ENCODE measurements around the gene PDCD10.

PDCD10 gene

DNA sequence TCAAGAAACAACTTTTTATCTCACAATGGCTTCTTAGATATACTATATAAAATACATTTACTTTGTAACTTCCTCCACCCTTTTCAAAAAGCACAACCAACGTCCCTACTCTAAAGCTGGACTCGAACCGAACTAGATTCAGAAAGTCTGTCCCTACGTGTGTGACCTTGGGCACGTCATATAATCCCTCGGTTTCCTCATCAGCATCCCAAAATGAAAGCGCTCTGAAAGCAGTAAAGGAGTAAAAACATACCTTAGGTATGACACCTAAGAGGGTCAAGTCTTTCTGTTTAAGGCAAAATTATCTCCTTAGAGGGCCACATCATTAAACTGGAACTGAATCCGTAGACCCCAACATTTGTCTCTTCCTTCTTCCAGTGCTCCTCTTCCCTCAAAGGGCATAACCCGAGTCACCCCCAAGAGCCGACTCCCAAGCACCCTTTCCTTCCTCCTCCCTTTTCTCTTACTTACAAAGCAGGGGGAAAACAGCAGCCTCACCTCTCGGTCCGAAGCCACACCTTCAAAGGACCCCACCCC lies 663 bp downstream of the PDCD10 start:
- peak; percentile 40 to 56 (median 49) for DNase-seq

DNA sequence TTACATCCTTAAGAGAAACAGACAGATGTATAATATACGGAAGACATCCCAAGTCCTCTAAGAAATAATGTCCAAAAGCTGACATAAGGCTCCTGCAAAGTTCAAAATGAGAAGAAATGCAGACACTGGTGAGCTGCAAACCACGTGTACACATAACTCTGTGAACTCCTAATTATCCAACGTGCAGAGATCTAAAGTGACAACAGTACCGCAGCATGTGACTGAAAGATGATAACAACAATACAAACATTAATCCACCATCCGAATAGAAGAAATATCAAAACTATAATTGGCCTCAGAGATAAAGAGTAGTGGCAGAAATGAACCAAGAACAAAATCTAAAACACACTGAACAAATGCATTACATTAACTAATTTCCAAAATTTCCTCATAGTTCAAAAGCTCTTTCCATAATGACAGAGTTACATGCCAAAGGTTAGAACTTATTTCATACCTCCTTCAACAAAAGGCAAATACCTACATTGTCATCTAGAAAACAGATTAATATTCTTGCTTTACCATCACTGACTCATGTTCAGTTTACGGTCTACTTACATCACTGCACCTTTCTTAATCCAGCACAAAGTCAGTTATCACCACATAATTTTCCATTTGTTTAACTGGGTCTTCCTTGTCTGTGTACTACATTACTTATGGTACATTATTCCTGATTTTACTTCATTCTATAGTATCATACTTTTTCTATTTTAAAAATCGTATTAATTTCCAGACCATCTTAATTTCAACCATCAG lies 2.2 kb downstream of the PDCD10 start:
- no peak for DNase-seq

DNA sequence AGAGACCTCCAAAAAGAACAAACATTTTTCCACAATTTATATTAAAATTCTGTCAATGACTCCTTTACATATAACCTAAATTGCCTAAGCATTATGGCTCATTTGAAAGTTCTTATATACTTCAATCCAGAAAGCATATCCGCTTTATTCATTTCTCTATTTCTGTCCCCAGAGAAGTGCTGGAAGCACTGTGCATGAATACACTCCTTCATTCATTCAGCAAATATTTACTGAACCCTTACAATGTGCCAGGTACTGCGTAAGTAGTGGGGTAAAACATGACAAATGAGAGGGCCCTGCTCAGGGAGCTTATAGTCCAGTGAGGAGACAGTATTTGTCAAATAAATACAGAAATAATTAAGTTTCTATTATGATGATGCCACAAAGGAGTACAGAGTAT lies 3.3 kb downstream of the PDCD10 start:
- no peak for DNase-seq

DNA sequence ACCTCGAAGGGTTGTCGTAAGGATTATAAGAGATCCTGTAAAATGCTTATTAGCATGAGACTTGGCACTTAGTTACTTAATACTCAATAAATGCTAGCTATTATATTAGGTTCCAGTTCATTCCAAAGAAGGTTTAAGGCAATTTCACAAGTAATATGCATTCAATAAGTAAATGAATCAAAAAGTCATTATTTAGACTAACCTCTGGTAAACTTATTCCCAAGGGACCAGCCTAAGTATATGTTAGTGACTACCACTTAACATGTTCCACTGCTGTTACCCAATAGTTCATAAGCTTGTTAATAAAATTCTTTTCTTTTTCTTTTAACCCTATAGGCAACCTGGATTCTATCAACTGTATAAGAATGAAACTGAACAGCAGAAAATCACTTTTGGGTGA lies 5.1 kb downstream of the PDCD10 start:
- no peak for DNase-seq

DNA sequence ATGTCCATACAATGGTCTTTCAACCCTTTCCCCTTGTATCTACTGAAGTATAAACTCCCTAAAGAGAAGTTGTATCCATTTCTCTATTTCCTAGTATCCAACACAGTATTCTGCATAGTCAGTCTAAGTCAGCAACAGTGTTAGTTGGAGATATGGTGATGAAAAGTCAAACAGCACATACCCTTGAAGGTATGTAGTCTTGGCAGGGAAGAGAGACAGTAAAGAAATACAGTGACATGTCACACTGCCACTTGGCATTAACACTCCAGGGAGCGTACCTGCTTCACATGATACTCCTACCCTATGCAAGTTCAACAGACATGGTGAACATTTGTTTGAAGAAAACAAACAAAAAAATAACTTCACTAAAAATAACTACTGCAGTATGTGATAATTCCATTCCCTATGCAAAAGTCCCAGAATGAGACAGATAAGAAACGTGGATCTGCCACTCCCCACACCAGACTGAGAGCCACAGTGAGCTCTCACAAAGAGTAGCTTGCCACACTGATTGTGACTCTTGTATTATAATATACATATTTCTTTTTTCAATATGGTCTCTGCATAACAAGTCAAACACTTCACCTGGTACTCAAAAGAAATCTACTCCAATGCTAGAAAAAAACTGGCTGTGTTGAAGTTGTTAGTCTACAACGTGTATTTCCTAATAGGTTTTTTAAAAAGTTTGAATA lies 5.9 kb downstream of the PDCD10 start:
- no peak for DNase-seq

DNA sequence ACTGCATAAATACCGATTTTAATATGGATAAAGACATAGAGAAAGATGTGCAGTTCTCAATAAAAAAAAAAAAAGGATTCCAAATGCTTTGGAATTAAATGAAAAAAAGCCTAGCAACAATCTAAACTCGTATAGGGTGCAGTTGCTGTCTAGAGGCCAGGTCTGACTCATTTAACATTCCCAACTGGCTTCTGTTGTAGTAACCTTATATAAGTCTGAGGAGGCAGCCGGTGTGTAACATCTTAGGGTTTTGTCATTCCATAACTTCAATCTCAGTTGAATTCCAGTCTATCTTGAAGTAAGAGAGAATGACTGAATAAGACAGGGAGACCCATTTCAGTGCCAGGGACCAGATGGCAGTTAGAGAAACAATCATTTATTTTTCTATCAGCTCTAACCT lies 6.5 kb downstream of the PDCD10 start:
- DNase-seq = peak in 2 of 3 donors; percentile 7 to 29

DNA sequence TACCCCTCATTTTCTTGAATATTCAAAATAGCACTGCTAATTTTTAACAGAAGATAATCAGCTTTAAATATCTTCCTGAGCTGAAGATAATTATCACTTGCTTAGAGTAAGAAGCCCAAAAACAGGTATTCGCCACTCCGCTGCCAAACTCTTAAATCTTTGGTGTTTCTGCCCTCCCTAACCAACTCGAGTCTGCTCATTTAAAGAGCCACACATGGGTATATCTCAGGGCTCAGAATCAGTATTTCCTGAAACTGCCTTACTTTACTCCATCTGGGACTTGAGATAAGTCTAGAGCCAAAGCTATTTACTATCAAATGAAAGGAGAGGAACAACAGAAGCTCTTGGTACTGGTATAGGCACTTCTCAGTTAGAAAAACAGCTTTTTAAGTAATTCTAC lies 10.8 kb downstream of the PDCD10 start:
- no peak for DNase-seq

DNA sequence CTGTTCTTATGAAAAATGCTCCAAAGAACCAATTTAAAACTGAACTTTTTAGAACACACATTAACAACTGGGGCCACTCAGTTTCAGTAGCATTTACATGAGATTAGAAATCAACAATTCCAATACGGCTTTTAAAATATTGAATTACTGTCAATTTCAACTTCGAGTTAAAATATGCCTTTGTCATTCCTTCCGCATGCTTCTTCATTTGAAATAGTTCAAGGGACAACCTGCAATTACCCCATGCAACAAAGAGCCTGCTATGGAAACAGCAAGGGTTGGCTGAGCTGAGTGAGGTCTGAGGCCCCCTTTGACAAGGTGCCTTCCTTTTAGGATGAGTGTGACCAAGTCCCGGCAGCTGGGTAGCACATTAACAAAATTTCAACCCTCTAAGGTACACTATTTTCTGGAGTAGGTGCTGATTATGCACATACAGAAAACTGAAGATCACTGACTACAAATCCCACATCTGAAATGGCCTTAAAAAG lies 11.6 kb downstream of the PDCD10 start:
- DNase-seq = no peak

DNA sequence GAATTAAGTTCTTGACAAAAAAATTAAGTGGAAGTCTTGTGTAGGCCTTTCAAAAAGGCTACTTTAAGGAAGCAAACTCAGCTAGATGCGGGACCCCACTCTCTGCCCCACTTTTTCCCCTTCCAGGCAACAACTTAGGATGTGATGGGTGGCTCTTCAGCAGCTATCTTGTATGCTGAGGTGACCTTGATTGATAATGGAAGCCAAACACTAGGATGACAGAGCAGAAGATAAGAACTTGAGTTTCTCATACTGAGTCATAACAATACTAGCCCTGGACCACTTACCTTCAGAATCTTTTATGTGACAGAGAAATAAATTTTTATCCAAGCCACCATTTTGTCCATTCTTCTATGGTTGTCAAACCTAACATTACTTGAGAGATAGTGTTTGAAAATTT lies 16.1 kb downstream of the PDCD10 start:
- DNase-seq = no peak

DNA sequence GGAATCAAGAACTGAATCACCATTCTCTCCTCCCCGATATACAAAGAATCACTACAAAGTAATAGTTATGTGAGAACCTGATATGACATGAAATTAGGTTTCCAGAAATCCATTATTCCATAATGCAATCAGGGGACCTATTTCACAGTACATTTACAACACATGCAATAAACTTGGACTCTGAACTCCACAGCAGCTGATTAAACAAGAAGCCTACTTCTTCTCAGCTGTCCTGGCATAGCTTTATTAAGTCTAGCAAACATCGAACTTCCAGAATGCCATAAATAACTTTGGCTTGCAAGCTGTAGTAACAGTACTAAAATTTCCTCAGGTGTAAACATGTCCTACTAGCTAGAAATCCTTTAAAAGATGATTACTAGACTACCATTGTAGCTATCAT lies 17.8 kb downstream of the PDCD10 start:
- DNase-seq = no peak

DNA sequence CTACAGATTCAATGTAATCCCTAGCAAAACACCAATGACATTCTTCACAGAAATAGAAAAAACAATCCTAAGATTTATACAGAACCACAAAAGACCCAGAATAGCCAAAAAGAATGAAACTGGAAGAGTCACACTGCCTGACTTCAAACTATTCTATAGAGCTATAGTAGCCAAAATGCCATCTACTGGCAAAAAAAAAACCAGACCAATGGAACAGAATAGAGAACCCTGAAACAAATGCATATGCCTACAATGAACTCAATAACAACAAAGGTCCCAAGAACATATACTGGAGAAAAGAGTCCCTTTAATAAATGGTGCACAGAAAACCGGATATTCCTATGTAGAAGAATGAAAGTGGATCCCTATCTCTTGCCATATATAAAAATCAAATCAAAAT lies 19.8 kb downstream of the PDCD10 start:
- no peak for DNase-seq

DNA sequence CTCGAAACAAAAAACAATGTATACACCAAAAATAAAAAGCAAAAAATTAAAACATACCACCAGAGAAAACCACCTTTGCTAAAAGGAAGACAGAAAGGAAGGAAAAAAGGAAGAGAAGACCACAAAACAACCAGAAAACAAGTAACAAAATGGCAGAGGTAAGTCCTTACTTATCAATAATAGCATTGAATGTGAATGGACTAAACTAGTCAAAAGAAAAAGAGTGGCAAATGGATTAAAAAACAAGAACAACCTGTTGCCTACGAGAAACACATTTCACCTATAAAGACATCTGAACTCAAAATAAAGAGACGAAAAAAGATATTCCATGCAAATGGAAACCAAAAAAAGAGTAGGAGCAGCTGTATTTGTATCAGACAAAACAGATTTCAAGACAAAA lies 22.2 kb downstream of the PDCD10 start:
- no peak for DNase-seq

DNA sequence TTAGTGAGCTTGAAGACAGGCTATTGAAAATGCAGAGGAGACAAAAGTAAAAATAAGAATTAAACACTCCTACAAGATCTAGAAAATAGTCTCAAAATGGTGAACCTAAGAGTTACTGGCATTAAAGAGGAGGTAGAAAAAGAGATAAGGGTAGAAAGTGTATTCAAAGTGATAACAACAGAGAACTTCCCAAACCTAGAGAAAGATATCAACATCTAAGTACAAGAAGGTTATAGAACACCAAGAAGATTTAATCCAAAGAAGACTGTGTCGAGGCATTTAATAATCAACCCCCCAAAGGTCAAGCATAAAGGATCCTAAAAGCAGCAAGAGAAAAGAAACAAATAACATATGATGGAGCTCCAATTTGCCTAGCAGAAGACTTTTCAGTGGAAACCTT lies 23.3 kb downstream of the PDCD10 start:
- no peak for DNase-seq

DNA sequence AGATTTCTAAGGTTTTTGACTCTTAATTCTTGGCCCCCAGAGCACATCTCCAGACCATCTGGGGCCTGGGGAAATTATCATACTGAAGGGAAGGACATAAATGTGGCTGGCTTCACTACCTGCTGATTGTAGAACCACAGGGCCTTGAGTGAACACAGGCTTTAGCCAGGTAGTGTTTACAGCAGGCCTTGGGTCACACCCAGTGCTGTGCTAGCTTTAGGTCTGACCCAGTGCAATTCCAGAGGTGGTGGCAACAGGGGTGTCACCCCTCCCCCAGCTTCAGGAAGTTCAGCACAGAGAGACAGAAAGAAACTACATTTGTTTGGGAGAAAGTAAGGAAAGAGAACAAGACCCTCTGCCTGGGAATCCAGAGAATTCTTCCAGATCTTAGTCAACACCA lies 24.1 kb downstream of the PDCD10 start:
- no peak for DNase-seq

DNA sequence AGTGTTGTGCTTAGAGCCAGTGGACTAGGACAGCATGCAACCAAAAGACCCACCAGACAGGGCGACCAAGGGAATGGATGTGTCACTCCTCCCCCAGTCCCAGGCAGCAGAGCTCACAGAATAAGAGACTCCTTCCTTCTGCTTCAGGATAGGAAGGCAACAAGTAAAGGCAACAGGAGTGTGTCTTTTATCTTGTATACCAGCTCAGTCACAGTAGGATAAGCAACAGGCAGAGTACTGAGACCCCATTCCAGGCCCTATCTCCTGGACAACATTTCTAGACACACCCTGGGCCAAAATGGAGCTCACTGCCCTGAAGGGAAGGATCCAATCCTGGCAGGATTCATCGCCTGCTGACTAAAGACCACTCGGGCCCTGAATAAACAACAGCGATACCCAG lies 25.0 kb downstream of the PDCD10 start:
- DNase-seq = no peak

DNA sequence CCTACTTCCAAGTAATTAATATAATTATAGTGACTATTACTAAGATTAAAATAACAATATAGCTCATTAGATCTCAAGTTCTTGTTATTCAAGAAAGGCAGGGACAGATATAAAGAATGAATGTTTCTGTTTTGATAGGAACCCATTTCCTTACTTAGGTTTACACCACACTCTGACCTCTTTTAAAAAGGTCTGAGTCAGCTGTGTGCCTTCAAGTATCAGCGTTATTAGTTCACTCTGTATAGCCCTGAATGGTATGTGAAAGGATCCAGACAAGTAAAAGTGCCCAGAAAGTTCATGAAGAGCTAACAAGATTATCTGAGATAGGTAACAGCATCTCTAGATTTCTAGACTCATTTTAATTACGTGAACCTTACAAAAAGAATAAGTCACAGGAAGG lies 28.9 kb downstream of the PDCD10 start:
- no peak for DNase-seq

DNA sequence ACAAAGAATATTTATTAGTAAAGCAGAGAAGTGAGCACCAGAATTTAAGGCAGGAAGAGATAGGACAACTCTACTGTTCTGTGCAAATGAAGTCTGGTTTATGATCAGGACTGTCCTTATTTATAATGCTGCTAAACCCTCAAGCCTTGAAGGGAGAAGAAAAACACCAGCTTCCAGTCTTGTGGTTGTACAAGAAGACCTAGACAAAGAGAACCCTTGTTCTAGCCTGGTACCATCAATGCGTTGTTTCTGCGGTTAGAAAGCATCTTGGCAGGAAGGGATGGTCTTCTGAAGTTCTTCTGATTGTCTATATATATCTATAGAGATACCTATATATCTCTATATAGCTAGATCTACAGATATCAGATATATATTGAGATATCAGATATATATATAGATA lies 33.8 kb downstream of the PDCD10 start:
- no peak for DNase-seq

DNA sequence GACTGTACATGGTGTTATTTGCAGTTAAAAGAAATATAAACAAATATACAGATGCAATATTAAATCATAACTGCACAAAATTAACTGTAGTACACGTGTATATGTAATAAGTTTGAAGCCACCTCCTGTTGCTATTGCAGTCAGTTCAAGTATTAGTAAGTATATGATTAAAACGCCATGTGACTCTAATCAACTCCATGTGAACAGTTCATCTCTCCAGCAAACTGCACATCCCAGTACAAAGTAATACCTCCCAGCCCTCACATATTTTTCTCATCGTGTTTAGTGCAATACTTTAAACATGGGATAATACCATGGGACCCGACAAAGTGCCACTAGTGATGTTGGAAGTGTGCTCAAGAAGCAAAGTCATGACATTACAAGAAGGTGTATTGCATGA lies 34.6 kb downstream of the PDCD10 start:
- DNase-seq = no peak

DNA sequence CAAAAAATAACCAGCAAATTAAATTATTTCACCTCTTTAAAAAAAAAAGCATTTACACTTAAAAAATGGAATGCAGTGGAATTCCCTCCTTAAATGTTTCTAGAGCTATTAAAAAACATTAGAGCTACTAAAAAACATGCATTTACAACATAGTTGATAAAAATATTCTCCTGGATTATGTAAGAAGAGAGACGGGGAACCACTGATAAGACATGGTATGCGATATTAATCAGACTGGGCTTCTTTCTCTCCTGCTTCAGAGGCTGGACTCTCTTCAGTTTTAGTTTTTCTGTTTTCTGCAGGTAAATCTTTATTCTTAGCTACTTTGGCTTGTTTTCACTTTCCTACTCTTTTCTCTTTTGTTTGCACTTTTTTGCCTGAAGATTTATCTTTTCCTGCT lies 40.6 kb downstream of the PDCD10 start:
- no peak for DNase-seq

DNA sequence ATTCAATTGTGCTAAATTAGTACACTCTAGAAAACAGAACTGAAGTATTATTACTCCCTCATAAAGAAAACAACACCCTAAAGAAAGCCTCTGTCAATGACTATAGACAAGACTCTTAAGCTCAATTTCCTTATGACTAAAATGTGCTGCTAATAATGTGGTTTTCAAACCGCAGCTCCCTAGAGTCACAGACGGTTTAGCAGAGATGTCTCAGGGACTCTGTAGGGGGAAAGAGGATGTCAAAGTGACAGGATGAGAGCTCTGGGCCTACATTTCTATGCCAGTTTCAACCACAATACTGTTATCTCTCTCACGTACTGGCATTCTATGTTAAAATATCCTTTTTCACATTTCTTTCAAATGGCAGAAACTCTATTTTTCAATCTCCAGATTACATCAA lies 43.3 kb downstream of the PDCD10 start:
- DNase-seq = no peak

DNA sequence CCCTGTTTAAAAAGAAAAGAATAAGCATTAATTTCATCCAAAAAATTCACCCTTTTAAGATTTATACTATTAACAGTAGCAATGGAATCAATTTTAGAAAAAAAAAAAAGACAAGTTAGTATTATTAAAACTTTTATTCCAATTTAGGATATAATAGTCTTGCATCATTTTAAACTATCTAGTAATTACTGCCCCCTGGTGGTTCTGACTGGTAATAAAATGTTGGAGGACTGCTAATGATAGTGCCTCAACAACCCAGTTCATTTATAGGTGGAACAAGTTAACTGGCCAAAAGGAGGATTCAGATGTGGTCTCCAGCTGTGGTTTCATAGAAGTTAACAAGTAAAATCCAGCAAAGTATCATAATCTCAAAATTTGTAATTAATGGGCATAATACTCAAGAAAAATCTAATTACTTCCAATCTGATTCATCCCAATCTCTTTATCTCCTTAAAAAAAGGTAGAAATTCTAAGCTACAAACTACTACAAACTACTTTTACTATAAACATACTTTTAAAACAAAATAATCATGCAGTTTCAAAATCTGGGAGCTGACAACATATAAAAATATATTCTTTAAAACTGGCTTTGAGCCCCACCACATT lies 50.2 kb downstream of the PDCD10 start:
- peak; percentile 85 to 90 (median 86) for DNase-seq

DNA sequence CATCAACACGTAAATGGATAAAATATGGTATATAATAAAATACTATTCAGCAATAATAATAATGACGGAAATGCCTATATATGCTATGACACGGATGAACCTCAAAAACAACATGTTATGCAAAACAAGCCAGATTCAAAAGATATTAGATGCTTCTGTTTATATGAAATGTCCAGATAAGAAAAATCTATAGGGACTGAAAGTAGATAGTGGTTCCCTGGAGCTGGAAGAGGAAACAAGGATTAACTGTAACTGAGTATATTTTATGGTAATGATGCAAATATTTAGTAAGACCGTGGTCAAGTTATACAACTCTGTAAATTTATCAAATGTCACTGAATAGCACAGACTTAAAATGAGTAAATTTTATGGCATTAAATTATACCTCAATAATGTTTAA lies 55.2 kb downstream of the PDCD10 start:
- no peak for DNase-seq

DNA sequence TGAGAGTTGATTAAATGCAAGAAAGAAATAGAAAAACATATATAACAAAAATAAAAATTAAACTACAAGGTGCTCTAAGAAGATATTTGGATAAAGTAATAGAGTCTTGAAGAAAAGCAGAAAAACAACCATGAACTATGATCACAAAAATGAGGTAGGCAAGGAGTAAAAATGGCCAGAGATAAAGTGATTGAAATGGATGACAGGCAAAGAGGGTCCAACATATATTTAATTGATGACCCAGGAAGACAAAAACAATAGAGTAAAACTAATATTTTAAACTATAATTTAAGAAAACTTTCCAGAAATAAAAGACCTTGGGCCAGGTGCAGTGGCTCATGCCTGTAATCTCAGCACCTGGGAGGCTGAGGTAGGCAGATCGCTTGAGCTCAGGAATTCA lies 58.8 kb downstream of the PDCD10 start:
- no peak for DNase-seq

DNA sequence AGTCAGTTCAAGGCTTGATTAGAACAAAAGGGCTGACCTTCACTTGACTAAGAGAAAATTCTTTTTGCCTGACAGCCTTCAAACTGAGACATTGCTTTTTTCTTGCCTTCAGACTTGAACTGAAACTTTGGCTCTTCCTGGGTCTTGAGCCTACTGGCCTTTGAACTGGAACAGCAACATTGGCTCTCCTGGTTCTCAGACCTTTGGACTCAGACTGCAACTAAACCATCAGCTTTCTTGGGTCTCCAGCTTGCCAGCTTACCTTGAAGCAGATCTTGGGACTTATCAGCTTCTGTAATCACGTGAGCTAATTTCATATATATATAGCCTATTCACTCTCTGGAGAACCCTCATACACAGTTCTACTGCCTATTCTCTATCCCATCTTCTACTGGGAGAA lies 61.5 kb downstream of the PDCD10 start:
- DNase-seq = no peak
